ENCODE data around the gene GPR155.

DNA sequence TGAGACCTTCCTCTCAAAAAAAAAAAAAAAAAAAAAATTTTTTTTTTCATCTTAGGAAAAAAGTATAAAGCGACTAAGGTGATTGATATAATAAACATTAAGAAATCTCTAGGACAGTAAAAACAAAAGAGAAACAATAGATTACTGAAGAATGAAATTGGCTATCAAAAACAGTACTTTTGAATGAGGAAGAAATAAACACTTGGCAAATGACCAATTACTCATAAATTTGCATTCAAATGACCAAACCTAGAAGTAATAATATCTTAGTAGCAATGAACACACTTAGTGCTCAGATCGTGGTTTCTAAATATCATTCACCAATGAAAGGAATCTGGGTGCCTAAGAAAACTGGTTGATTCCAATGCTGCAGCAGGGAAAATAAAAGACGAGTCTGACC lies 101.6 kb downstream of the GPR155 start:
- TF ChIP-seq CTCF (conservative IDR thresholded peaks at IDR 0.05) (no peak), EZH2 (IDR thresholded peaks at IDR 0.05; ENCODE audit: low read depth) (no peak)

Measured in PC-9 (cell line).